Astrocyte (in vitro differentiated cells and primary cell): ENCODE data around the gene MAP3K4.

Experiments used
- EZH2 ChIP-seq: IDR thresholded peaks from 2 replicates; pipeline ENCODE4 v1.6.1; 2012; ENCODE audit warnings: mild to moderate bottlenecking, low read length, inconsistent platforms; ENCODE audit not compliant: insufficient read depth
- TF ChIP-seq, protein P1 (sequence below): IDR thresholded peaks from 2 replicates; pipeline ENCODE4 v1.5.1; 2011; ENCODE audit warnings: low read depth, mild to moderate bottlenecking, inconsistent platforms, low read length, moderate library complexity; ENCODE audit not compliant: insufficient read depth

DNA sequence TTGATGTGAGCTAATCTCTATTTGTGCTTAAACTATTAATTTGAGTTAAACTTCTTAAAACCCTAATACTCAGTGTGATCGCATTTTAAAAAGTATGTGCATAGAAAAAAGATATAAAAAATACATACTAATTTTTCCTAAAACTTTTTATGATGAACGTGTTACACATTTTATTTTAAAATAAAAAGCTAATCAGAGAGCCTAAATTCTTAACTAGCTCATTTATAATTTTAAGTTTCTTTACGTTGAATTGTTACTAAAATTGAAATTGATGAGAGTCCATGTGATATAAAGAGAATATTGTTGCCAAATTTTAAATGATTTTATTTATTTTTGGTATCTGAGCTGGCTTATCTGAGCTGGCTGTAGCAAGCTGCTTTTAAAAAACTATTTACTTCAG is 6.6 kb downstream of the MAP3K4 start:
- TF ChIP-seq, protein P1, sequence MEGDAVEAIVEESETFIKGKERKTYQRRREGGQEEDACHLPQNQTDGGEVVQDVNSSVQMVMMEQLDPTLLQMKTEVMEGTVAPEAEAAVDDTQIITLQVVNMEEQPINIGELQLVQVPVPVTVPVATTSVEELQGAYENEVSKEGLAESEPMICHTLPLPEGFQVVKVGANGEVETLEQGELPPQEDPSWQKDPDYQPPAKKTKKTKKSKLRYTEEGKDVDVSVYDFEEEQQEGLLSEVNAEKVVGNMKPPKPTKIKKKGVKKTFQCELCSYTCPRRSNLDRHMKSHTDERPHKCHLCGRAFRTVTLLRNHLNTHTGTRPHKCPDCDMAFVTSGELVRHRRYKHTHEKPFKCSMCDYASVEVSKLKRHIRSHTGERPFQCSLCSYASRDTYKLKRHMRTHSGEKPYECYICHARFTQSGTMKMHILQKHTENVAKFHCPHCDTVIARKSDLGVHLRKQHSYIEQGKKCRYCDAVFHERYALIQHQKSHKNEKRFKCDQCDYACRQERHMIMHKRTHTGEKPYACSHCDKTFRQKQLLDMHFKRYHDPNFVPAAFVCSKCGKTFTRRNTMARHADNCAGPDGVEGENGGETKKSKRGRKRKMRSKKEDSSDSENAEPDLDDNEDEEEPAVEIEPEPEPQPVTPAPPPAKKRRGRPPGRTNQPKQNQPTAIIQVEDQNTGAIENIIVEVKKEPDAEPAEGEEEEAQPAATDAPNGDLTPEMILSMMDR = no peak
- TF ChIP-seq EZH2 = no peak
